Measurements from ENCODE around the gene CHRNA4. TPM values are rescaled to one million over a fixed set of nuclear protein-coding genes. Genes with fewer than 3 reads are reported as not detected.

The CHRNA4 gene
- total and polyA plus RNA-seq, 2 of the 4 experiments (the other 2 are of a cell fraction), result not detected

DNA sequence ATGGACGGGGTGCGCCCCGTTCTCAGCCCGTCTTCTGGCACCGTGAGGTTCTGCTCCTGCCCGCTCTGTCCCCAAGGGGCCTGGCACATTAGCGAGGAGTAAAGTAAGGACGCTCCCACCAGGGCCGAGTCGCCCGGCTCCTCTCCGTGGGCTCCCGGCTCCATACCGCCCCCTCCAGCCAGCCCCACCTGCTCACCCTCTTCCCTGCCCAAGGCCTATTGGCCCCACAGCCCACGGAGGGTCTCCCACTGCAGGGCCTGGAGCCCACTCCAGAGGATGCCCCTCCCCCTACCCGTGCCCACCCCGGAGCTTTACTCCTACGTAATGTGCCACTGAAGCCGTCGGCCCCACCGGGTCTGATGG, 47.5 kb upstream of the CHRNA4 start:
- no peak overlapping the region for H3K4me2 ChIP-seq (ENCODE audit: low read depth, low read length)
- ATAC-seq (ENCODE audit: low read depth) (no peak), DNase-seq (no peak)
- no peak overlapping the region for H3K14ac ChIP-seq (replicated peaks; ENCODE audit: low read depth, low read length)
- H3K27ac ChIP-seq (ENCODE audit: insufficient read depth, low read length), result no peak overlapping the region
- ChIA-PET CTCF (no interaction called here), POLR2A (ENCODE audit: unreplicated experiment) (no interaction called here)
- no peaks in the 10 kb centered on the region for H3K36me3 ChIP-seq (ENCODE audit: control insufficient read depth, insufficient read depth, low read length)
- dilution Hi-C loops (cut with HindIII; ENCODE audit: low sequenced_read_pairs, unreplicated experiment) (no loop called here), in situ Hi-C loops (cut with MboI; ENCODE audit: low sequenced_read_pairs) (no loop called here), intact Hi-C loops (cut with micrococcal nuclease) (no loop called here)
- BruUV-seq (replicated peaks), result no TSS peak
- no peak overlapping the region for H2BK120ac ChIP-seq (ENCODE audit: low read depth, low read length)
- H4K8ac ChIP-seq (ENCODE audit: low read depth in 2 of 2, low read length in 2 of 2), result no peak overlapping the region
- no peaks in the 10 kb centered on the region for H3K9me3 ChIP-seq (ENCODE audit: control insufficient read depth, insufficient read depth, low read length)
- H4K20me1 ChIP-seq (ENCODE audit: insufficient read depth, low read length), result no peaks in the 10 kb centered on the region
- TF ChIP-seq RFX5 (IDR thresholded peaks at IDR 0.05; ENCODE audit: low read depth, low read length) (no peak), FOS (IDR thresholded peaks at IDR 0.05; ENCODE audit: low read depth, low read length) (no peak)
- TF ChIP-seq, protein P1, sequence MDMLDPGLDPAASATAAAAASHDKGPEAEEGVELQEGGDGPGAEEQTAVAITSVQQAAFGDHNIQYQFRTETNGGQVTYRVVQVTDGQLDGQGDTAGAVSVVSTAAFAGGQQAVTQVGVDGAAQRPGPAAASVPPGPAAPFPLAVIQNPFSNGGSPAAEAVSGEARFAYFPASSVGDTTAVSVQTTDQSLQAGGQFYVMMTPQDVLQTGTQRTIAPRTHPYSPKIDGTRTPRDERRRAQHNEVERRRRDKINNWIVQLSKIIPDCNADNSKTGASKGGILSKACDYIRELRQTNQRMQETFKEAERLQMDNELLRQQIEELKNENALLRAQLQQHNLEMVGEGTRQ (IDR thresholded peaks at IDR 0.05; ENCODE audit: low read depth, low read length), result no peak
- TF ChIP-seq, protein P2, sequence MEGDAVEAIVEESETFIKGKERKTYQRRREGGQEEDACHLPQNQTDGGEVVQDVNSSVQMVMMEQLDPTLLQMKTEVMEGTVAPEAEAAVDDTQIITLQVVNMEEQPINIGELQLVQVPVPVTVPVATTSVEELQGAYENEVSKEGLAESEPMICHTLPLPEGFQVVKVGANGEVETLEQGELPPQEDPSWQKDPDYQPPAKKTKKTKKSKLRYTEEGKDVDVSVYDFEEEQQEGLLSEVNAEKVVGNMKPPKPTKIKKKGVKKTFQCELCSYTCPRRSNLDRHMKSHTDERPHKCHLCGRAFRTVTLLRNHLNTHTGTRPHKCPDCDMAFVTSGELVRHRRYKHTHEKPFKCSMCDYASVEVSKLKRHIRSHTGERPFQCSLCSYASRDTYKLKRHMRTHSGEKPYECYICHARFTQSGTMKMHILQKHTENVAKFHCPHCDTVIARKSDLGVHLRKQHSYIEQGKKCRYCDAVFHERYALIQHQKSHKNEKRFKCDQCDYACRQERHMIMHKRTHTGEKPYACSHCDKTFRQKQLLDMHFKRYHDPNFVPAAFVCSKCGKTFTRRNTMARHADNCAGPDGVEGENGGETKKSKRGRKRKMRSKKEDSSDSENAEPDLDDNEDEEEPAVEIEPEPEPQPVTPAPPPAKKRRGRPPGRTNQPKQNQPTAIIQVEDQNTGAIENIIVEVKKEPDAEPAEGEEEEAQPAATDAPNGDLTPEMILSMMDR (conservative IDR thresholded peaks at IDR 0.05; ENCODE audit: low read depth, low read length), result no peak
- no peak overlapping the region for H2AK5ac ChIP-seq (ENCODE audit: low read depth, low read length)
- H3K4me3 ChIP-seq (ENCODE audit: insufficient read depth, low read depth, low read length), result no peak overlapping the region
- H3K4me1 ChIP-seq (ENCODE audit: control insufficient read depth, insufficient read depth, low read length), result no peaks in the 10 kb centered on the region
- no peak overlapping the region for H2BK15ac ChIP-seq (ENCODE audit: low read depth, low read length)
- no peak overlapping the region for H3K9ac ChIP-seq (ENCODE audit: low read depth, low read length)
- no peak overlapping the region for H4K5ac ChIP-seq (ENCODE audit: low read depth, low read length)
- no peak overlapping the region for H2BK20ac ChIP-seq (ENCODE audit: low read depth, low read length)
- H3K23ac ChIP-seq (ENCODE audit: low read depth, low read length), result no peak overlapping the region
- peaks cover 21% of the 10 kb centered on the region for H3K27me3 ChIP-seq (ENCODE audit: control insufficient read depth, insufficient read depth, low read length)
- no peak overlapping the region for H2AK9ac ChIP-seq (replicated peaks; ENCODE audit: low read depth, low read length, poor library complexity)
- no peak overlapping the region for H2AFZ ChIP-seq (replicated peaks; ENCODE audit: low read length, poor library complexity)
- no peaks in the 10 kb centered on the region for H3K79me1 ChIP-seq (ENCODE audit: low read depth in 1 of 2, low read length in 2 of 2)
- no peak overlapping the region for H2BK5ac ChIP-seq (ENCODE audit: low read depth, low read length, poor library complexity, severe bottlenecking)
- no peak overlapping the region for H3K18ac ChIP-seq (ENCODE audit: low read depth, low read length)
- WGBS, 2 experiments (ENCODE audit: extremely low coverage in 2 of 2, insufficient read length in 1 of 2), result 67% methylated on average over 15 of the region's 21 CpGs; no CpG with 5 or more reads in 1 of the 2 experiments
- no peak overlapping the region for H3K56ac ChIP-seq (ENCODE audit: extremely low read depth, insufficient read depth, low read length)
- no peak overlapping the region for H4K91ac ChIP-seq (ENCODE audit: insufficient read depth, low read depth, low read length)
- H3K9me1 ChIP-seq (ENCODE audit: insufficient read depth, low read length), result no peaks in the 10 kb centered on the region
- no peak overlapping the region for H3K4ac ChIP-seq (ENCODE audit: low read depth, low read length)
